GM23338 (cell line): Measurements from ENCODE around the gene AASDHPPT. TPM values are rescaled to one million over a fixed set of nuclear protein-coding genes. Genes with fewer than 3 reads are reported as not detected.

ENCODE experiments used
- ATAC-seq: fragments of 200-7000 bp; cut with Tn5 transposase; 3 replicates; pipeline ENCODE4 v1.9.1; 2020
- DNase-seq: peaks from one replicate; pipeline ENCODE4 v3.0.0-alpha.2; 2015; ENCODE audit warnings: low spot score
- H2AFZ ChIP-seq: fragments of 200-600 bp; sonication (generic); 2 replicates; pipeline ENCODE4 v1.8.0; 2016; ENCODE audit warnings: antibody characterized with exemption, mild to moderate bottlenecking, moderate library complexity
- H3F3A ChIP-seq: fragments of 200-600 bp; sonication (generic); replicated peaks from 2 replicates; pipeline ENCODE4 v1.8.0; 2017; ENCODE audit warnings: antibody characterized with exemption, mixed run types, low read depth
- H3K27ac ChIP-seq: fragments of 200-600 bp; sonication (generic); 2 replicates; pipeline ENCODE4 v1.6.1; 2016; ENCODE audit warnings: low read depth
- H3K27me3 ChIP-seq: fragments of 200-600 bp; sonication (generic); 2 replicates; pipeline ENCODE4 v1.8.0; 2016; ENCODE audit warnings: mild to moderate bottlenecking, mixed run types, moderate library complexity; ENCODE audit not compliant: insufficient read depth
- H3K36me3 ChIP-seq: fragments of 200-600 bp; sonication (generic); 2 replicates; pipeline ENCODE4 v1.8.0; 2016; ENCODE audit warnings: mild to moderate bottlenecking; ENCODE audit not compliant: insufficient read depth
- H3K4me1 ChIP-seq: fragments of 200-600 bp; sonication (generic); 2 replicates; pipeline ENCODE4 v1.8.0; 2016; ENCODE audit warnings: mild to moderate bottlenecking, moderate library complexity; ENCODE audit not compliant: insufficient read depth
- H3K4me2 ChIP-seq: fragments of 200-600 bp; sonication (generic); 2 replicates; pipeline ENCODE4 v1.7.1; 2017; ENCODE audit warnings: mixed run types
- H3K4me3 ChIP-seq: fragments of 200-600 bp; sonication (generic); 2 replicates; pipeline ENCODE4 v1.6.1; 2016; ENCODE audit warnings: mixed run types
- H3K79me2 ChIP-seq: fragments of 200-600 bp; sonication (generic); replicated peaks from 2 replicates; pipeline ENCODE4 v1.8.0; 2017; ENCODE audit warnings: mild to moderate bottlenecking; ENCODE audit not compliant: insufficient read depth
- H3K9me2 ChIP-seq: fragments of 200-600 bp; sonication (generic); 2 replicates; pipeline ENCODE4 v1.8.0; 2017; ENCODE audit not compliant: insufficient read depth
- H4K20me1 ChIP-seq: fragments of 200-600 bp; sonication (generic); replicated peaks from 2 replicates; pipeline ENCODE4 v1.8.0; 2017; ENCODE audit warnings: mild to moderate bottlenecking; ENCODE audit not compliant: insufficient read depth
- H3K27ac Mint-ChIP-seq: 2 replicates; pipeline ENCODE4 v1.8.0; 2020; ENCODE audit warnings: inconsistent platforms, mild to moderate bottlenecking, moderate library complexity, mixed read lengths
- H3K27me3 Mint-ChIP-seq: 3 replicates; pipeline ENCODE4 v1.8.0; 2022; ENCODE audit warnings: low read depth, mild to moderate bottlenecking, moderate library complexity, mixed read lengths, inconsistent platforms; ENCODE audit not compliant: insufficient read depth, poor library complexity
- H3K36me3 Mint-ChIP-seq: 3 replicates; pipeline ENCODE4 v1.8.0; 2021; ENCODE audit warnings: low read depth, mild to moderate bottlenecking, inconsistent platforms, moderate library complexity, mixed read lengths
- H3K4me1 Mint-ChIP-seq: 3 replicates; pipeline ENCODE4 v1.8.0; 2020; ENCODE audit warnings: mild to moderate bottlenecking, inconsistent platforms, mixed read lengths
- H3K4me3 Mint-ChIP-seq: 3 replicates; pipeline ENCODE4 v1.8.0; 2021; ENCODE audit warnings: moderate library complexity, mild to moderate bottlenecking, inconsistent platforms, mixed read lengths
- H3K9me3 Mint-ChIP-seq: 3 replicates; pipeline ENCODE4 v1.8.0; 2020; ENCODE audit warnings: moderate library complexity, mild to moderate bottlenecking, inconsistent platforms, mixed read lengths
- CREB1 ChIP-seq: fragments of 250-450 bp; sonication (Bioruptor Pico); IDR thresholded peaks from 2 replicates; pipeline ENCODE4 v1.5.0; 2020; ENCODE audit warnings: low read depth, mild to moderate bottlenecking, moderate library complexity
- CTCF ChIP-seq, 2 experiments: fragments of 200-600 bp in 1 of 2; sonication (generic) in 1 of 2; conservative IDR thresholded peaks; 2 replicates each; pipeline versions ENCODE4 v1.5.1 to v1.6.1; 2016 to 2017; ENCODE audit warnings: antibody characterized with exemption in 2 of 2, low read depth in 2 of 2, mild to moderate bottlenecking in 2 of 2, moderate library complexity in 1 of 2
- ETS1 ChIP-seq: IDR thresholded peaks from 2 replicates; pipeline ENCODE4 v1.6.1; 2016; ENCODE audit warnings: antibody characterized with exemption
- EZH2 ChIP-seq: fragments of 200-600 bp; sonication (generic); IDR thresholded peaks from one replicate; pipeline ENCODE4 v1.8.0; 2017; ENCODE audit warnings: antibody characterized with exemption, mild to moderate bottlenecking, low read depth; ENCODE audit not compliant: unreplicated experiment
- EZH2phosphoT487 ChIP-seq: fragments of 200-600 bp; sonication (generic); IDR thresholded peaks from one replicate; pipeline ENCODE4 v1.8.1; 2018; ENCODE audit warnings: antibody characterized with exemption; ENCODE audit not compliant: unreplicated experiment
- JUNB ChIP-seq: IDR thresholded peaks from one replicate; pipeline ENCODE4 v1.6.1; 2016; ENCODE audit warnings: antibody characterized with exemption; ENCODE audit not compliant: unreplicated experiment
- NANOG ChIP-seq: IDR thresholded peaks from 2 replicates; pipeline ENCODE4 v1.6.1; 2016; ENCODE audit warnings: antibody characterized with exemption, borderline replicate concordance
- POLR2AphosphoS5 ChIP-seq: IDR thresholded peaks from 2 replicates; pipeline ENCODE4 v1.6.1; 2016; ENCODE audit warnings: antibody characterized with exemption, low read depth
- STAT1 ChIP-seq: IDR thresholded peaks from one replicate; pipeline ENCODE4 v1.6.1; 2016; ENCODE audit warnings: antibody characterized with exemption; ENCODE audit not compliant: unreplicated experiment
- ZNF114 ChIP-seq: fragments of 250-450 bp; sonication (Bioruptor Pico); IDR thresholded peaks from 2 replicates; pipeline ENCODE4 v1.5.0; 2020; ENCODE audit warnings: mild to moderate bottlenecking, moderate library complexity
- ZNF331 ChIP-seq: fragments of 250-450 bp; sonication (Bioruptor Pico); IDR thresholded peaks from 2 replicates; pipeline ENCODE4 v1.5.0; 2020; ENCODE audit warnings: low read depth, mild to moderate bottlenecking, moderate library complexity
- ZNF462 ChIP-seq: fragments of 250-450 bp; sonication (Bioruptor Pico); IDR thresholded peaks from 2 replicates; pipeline ENCODE4 v1.5.0; 2020; ENCODE audit warnings: mild to moderate bottlenecking, moderate library complexity
- polyA plus RNA-seq: library from polyadenylated mRNA; unstranded; fragments of >200 nt; fragmentation: Nextera tagmentation; extraction: Ambion mirVana; gene quantifications from 2 replicates; pipeline ENCODE4 v1.2.1, GENCODE V29; 2016
- total RNA-seq: library from RNA; depleted of rRNA; stranded (reverse); fragments of >200 nt; shearing (Covaris generic); gene quantifications from 2 replicates; pipeline ENCODE4 v1.2.3, GENCODE V29; 2014

AASDHPPT gene
- total and polyA plus RNA-seq, 2 experiments from 2014 or later, result 49.0 to 62.3 TPM

- TF ChIP-seq NANOG, result no peak
- no peak for TF ChIP-seq CREB1
- TF ChIP-seq POLR2AphosphoS5, result no peak
- TF ChIP-seq ZNF331 (CRISPR knock-in tag), result no peak
- no peak for TF ChIP-seq ZNF462 (CRISPR knock-in tag)
- TF ChIP-seq EZH2, result no peak
- TF ChIP-seq ETS1, result no peak
These were observed 4.6 kb downstream of the AASDHPPT start (continued) for GRCh38 chr11:106082096-106082495.

GRCh38 chr11:106086135-106086534 lies 8.7 kb downstream of the AASDHPPT start:
- ATAC-seq (no peak), DNase-seq (no peak)
- Mint-ChIP-seq H3K27ac (peak overlapping the region; percentile 19), H3K4me1 (peaks cover 15% of the 10 kb centered on the region), H3K4me3 (no peak overlapping the region), H3K36me3 (peaks cover 59% of the 10 kb centered on the region), H3K9me3 (no peaks in the 10 kb centered on the region), H3K27me3 (no peaks in the 10 kb centered on the region)
- Histone ChIP-seq H2AFZ (no peak overlapping the region), H4K20me1 (peaks cover 14% of the 10 kb centered on the region; the same call in 1 of the 2 replicates), H3K79me2 (peaks cover 98% of the 10 kb centered on the region), H3K4me1 (no peaks in the 10 kb centered on the region; the same call in 1 of the 2 replicates), H3K4me2 (no peak overlapping the region), H3K27me3 (no peaks in the 10 kb centered on the region), H3K9me2 (no peaks in the 10 kb centered on the region), H3F3A (no peaks in the 10 kb centered on the region), H3K4me3 (no peak overlapping the region), H3K27ac (peak overlapping the region; percentile 52), H3K36me3 (peaks cover 9% of the 10 kb centered on the region; the same call in 1 of the 2 replicates)
- TF ChIP-seq ZNF114 (CRISPR knock-in tag) (no peak), STAT1 (no peak), NANOG (no peak), CREB1 (no peak), CTCF (conservative IDR thresholded peaks at IDR 0.05; ENCODE audit: low read depth in 2 of 2) (no peak), JUNB (no peak), POLR2AphosphoS5 (no peak), EZH2 (no peak), EZH2phosphoT487 (no peak), ETS1 (no peak), ZNF331 (CRISPR knock-in tag) (no peak)
